Measurements from ENCODE around the gene MFAP1.
A peak's percentile ranks its signal among the peaks of the same experiment; 100 is the strongest.
"Not testable (repeated sequence)": the region's sequence is repeated elsewhere in the genome, so short reads cannot be mapped to it uniquely, and the experiment has no call there.

Gene MFAP1, protein sequence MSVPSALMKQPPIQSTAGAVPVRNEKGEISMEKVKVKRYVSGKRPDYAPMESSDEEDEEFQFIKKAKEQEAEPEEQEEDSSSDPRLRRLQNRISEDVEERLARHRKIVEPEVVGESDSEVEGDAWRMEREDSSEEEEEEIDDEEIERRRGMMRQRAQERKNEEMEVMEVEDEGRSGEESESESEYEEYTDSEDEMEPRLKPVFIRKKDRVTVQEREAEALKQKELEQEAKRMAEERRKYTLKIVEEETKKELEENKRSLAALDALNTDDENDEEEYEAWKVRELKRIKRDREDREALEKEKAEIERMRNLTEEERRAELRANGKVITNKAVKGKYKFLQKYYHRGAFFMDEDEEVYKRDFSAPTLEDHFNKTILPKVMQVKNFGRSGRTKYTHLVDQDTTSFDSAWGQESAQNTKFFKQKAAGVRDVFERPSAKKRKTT

DNA sequence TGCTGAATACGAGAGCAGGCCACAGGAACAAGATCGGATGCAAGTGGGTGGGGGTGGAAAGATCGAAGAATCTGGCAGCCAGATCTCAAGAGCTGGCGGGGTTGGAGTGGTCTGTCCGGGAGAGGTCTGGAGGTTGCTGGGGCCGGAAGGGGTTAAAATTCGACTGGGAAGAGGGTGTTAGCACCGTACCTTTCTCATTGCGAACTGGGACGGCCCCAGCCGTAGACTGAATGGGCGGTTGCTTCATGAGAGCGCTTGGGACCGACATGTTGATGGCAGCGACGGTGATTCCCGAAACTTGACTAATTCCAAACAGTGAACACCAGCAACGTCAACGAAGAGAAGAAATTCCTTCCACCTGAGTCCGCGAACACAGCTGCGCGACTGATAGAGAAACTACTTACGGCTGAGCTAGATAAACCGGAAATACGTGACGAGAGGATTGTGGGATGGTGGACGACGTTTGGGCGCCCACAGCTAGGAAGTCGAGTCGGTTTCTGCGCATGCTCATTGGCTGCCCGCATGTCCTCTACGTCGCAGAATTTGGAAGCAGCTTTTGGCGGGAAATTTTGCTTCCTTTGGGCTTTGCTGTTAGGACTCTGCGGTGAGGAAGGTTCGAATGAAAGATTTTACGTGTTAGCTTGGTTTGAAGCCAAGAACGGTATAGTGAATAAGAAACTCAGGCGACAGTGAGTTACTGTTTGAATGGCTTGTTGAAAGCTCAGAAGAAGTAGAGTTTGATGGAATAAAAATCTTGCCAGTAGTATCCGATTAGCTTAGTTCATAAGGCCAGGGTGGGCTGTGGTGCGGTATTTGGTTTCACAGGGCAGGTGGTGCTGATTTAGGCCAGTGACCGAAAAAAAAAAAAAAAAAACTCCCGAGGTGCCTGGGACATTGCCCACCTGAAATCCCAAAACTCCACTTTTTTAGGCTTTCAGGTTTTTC, at the start of gene MFAP1:
TSS of gene MFAP1 (minus strand) at position 389 of the 945 bp plus-strand sequence. CDS start at position 268, 121 bp downstream.
- peak; percentile 80 for DNase-seq (ENCODE audit: low read depth)

DNA sequence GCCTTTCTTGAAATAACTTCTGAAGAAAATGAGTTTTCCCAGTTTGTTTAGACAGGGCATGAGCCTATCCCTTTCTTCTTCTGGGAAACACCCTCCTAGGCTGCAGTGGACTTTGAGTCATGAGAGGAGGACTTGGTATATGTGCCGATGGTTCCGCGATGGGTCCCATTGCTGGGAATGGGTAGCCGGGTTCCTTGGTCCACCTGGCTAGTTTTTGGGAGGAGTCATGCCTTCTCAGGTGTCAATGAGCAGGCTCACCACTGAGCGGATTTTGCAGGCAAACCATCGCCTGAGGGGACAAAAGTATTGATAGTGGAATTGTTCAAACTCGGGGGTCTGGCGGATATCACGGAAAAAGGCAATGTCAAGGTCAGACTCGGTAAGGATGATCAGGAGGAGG, 49.2 kb upstream of the MFAP1 start:
- DNase-seq (ENCODE audit: low read depth) = no peak

DNA sequence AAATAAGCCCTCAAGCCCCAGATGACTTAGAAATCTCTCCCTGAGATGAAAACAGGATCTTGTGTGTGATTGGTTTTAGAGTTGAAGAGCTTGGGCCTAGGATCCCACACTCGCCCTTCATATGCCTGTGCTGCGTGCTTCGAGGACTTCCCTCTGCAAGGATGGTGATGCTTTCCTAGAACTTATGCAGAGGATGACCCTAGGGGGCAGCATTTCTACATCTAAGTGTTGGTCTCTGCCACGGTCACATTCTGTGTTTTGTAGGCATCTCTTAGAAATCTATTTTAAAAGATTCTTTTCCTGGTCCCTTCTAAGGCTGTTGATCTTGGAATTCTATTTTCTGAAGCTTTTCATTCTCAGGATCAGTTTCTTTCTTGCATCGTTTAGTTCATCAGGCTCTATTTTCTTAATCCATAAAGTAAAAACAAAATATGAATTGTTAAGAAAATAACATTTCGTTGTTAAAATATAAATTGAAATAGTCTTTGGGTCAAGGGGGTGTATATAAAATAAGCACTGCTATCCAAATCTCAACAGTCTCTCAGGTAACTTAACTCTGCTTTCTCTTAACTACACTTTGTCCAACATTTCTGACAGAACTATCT, 48.0 kb upstream of the MFAP1 start:
- no peak for DNase-seq (ENCODE audit: low read depth)

DNA sequence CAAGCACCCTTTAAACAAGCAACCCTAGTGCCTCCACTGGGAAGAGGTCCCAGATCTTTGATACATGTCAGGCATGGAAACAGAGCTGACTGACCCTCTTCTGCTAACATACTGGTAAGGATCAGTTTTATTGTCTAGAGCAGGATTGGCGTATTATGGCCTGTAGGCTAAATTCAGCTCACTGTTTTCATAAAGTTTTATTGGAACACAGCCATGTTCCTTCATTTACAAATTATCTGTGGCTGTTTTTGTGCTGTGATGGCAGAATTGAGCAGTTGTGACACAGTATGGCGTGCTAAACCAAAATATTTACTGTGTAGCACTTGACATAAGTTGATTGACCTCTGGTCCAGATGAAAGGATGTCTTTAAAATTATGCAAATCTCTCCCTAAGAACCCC, 47.3 kb upstream of the MFAP1 start:
- no peak for DNase-seq (ENCODE audit: low read depth)

DNA sequence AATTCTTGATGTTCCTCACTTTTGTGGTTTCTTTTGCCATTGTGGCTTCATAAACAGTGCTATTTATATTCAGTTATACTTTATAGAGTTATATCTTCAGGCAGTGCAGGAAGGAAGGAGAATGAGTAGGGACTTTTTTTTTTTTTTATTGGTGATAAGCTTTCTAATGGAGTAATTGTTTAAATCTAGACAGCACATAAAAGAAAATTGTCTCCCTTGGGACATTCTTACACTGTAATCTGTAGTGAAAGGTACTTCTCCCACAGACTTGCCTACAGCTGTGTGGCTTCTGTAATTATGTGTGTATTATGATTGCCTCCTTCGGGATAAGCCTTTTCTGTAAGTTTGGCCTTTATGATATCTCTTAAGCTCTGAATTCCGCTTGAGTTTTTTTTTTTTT, 43.9 kb upstream of the MFAP1 start:
- no peak for DNase-seq (ENCODE audit: low read depth)

DNA sequence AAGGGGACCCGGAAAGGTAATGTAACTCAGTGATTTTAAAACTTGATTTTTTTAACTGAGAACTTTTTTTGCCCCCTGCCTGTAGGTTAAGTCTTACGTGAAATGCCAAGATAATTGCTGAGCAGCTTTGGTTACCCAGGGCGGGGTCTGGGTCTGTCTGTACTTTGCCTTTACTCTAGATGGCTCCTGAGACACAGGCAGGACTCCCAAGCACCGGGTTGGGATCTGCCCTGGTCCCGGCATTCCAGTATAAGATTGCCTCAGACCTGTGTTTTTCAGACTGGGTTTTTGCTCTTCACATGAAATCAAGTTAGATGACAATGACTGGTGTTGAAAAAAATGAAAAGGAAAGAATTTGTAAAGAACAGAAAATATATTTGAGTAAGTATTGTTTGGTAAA, 42.6 kb upstream of the MFAP1 start:
- no peak for DNase-seq (ENCODE audit: low read depth)

DNA sequence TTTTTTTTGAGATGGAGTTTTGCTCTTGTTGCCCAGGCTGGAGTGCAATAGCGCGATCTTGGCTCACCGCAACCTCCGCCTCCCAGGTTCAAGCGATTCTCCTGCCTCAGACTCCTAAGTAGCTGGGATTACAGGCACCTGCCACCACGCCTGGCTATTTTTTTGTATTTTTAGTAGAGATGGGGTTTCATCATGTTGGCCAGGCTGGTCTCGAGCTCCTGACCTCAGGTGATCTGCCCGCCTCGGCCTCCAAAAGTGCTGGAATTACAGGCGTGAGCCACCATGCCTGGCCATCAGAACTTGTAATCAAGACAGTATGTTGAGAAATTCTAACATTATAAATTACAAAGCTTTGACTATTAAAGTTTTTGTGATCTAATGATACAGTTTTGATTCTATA, 42.1 kb upstream of the MFAP1 start:
- DNase-seq (ENCODE audit: low read depth) = not testable (repeated sequence)

DNA sequence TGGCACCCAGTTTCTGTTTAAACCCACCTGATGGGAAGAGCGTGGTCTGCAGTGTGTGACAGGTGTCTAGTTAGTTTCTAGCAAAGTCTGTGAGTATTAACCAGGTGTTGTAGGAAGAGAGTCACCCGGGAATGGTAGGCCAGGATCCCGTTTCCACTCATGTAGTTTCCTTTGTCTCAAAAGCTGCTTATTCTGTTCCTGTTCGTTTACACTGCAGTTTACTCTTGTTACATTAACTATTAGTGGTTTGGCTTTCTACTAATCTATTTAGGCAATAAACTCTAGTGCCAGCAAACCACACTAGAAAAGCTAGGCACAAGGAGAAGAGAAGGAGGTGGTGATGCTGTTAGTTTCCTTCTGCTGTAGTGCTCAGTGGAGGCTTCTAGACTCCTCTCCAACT, 35.1 kb upstream of the MFAP1 start:
- no peak for DNase-seq (ENCODE audit: low read depth)

DNA sequence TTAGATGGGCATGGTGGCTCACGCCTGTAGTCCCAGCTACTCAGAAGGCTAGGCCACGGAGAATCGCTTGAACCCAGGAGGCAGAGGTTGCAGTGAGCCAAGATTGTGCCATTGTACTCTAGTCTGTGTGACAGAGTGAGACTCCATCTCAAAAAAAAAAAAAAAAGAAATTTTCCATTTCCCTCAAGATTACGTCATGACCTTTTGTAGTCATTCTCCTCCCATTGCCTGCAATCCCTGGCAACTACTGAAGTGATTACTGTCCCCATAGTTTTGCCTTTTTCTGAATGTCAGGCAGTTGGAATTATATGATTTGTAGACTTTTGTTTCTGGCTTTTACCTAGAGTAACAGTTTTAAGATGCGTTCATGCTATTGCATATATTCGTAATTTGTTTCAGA, 30.3 kb upstream of the MFAP1 start:
- no peak for DNase-seq (ENCODE audit: low read depth)

DNA sequence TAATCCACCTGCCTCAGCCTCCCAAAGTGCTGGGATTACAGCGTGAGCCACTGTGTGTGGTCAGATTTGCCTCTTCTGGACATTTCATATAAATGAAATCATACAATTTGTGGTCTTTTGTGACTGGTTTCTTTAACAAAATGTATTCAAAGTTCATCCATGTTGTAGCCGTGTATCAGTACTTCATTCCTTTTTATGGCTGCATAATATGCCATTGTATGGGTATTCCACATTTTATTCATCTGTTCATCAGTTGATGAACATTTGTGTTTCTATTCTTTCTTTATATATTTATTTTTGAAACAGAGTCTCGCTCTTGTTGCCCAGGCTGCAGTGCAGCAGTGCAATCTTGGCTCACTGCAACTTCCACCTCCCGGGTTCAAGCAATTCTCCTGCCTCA, 28.1 kb upstream of the MFAP1 start:
- no peak for DNase-seq (ENCODE audit: low read depth)

DNA sequence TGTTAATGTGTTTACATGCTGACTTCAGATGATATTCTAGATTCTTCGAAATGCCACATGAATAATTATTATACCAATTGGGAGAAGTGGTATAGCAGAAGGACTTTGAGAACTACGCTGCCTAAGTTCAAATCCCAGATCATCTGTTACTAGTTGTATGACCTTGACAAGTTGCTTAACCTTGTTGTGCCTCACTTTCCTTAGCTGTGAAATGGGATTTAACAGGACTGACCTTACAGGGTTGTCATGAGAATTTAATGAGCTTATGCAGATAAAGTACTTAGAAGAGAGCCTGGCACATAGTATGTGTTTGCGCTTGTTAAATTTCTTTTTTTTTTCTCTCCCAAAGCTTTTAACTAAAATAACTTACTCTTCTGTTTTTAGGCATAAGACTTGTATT, 26.8 kb upstream of the MFAP1 start:
- DNase-seq (ENCODE audit: low read depth) = no peak

DNA sequence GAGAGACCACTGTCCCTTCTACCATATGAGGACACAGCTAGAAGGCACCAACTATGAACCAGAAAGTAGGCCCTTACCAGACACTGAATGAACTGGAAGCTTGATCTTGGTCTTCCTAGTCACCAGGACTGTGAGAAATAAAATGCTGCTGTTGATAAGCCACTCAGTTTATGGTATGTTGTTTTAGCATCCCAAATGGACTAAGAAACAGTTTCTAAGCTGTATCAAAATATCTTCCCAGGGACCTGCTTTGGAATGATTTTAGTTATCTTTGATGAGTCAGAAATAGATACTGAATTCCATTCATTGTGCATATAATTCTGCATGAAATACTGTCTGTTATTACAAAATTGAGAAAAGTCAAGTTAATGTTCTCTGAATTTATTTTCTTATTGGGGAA, 20.9 kb upstream of the MFAP1 start:
- DNase-seq (ENCODE audit: low read depth) = no peak

DNA sequence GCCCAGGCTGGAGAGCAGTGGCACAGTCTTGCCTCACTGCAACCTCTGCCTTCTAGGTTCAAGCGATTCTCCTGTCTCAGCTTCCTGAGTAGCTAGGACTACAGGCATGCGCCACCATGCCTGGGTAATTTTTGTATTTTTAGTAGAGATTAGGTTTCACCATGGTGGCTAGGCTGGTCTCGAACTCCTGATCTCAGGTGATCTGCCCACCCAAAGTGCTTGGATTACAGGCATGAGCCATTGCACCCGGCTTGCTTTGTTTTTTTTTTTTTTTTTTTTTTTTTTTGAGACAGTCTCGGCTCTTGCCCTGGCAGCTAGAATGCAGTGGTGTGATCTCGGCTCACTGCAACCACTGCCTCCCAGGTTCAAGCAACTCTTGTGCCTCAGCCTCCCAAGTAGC, 8.0 kb upstream of the MFAP1 start:
- DNase-seq (ENCODE audit: low read depth) = not testable (repeated sequence)

DNA sequence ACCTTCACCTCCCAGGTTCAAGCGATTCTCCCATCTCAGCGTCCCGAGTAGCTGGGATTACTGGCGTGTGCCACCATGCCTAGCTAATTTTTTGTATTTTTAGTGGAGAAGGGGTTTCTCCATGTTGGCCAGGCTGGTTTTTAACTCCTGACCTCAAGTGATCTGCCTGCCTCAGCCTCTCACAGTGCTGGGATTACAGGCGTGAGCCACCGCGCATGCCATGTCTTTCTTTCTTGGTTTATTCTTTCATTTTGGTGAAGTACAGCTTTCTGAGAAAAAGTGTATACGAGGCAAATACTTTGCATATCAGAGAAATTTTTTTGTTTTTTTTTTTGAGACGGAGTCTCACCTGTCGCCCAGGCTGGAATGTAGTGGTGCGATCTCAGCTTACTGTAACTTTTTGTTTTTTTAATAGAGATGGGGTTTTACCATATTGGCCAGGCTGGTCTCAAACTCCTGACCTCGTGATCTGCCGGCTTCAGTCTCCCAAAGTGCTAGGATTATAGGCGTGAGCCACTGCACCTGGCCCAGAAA, 7.1 kb upstream of the MFAP1 start:
- DNase-seq (ENCODE audit: low read depth) = not testable (repeated sequence)

DNA sequence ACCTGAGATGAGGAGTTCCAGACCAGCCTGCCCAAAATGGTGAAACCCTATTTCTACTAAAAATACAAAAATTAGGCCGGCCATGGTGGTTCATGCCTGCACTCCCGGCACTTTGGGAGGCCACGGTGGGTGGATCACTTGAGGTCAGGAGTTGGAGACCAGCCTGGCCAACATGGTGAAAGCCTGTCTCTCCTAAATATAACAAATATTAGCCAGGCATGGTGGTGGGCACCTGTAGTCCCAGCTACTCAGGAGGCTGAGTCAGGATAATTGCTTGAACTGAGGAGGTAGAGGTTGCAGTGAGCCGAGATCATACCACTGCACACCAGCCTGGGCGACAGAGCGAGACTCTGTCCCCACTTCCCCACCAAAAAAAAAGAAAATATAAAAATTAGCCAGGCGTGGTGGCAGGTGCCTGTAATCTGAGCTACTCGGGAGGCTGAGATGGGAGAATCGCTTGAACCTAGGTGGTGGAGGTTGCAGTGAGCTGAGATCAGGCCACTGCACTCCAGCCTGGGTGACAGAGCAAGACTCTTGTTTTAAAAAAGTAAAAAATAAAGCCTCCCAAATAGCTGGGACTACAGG, 6.3 kb upstream of the MFAP1 start:
- DNase-seq (ENCODE audit: low read depth) = not testable (repeated sequence)

DNA sequence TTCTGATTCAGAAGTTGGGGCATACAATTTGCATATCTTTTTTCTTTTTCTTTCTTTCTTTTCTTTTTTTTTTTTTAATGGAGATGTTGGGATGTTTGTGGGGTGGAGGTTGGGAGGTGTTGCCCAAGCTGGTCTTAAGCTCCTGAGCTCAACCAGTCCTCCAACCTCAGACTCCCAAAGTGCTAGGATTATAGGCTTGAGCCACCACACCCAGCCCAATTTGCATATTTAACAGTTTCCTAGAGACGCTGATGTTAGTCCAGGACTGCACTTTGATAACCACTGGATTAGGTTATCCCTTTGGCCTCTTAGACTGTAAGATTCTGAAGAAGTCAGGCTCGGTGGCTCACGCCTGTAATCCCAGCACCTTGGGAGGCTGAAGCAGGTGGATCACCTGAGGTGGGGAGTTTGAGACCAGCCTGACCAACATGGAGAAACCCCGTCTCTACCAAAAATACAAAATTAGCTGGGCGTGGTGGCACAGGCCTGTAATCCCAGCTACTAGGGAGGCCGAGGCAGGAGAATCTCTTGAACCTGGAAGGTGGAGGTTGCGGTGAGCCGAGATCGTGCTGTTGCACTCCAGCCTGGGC, 5.6 kb upstream of the MFAP1 start:
- not testable (repeated sequence) for DNase-seq (ENCODE audit: low read depth)

DNA sequence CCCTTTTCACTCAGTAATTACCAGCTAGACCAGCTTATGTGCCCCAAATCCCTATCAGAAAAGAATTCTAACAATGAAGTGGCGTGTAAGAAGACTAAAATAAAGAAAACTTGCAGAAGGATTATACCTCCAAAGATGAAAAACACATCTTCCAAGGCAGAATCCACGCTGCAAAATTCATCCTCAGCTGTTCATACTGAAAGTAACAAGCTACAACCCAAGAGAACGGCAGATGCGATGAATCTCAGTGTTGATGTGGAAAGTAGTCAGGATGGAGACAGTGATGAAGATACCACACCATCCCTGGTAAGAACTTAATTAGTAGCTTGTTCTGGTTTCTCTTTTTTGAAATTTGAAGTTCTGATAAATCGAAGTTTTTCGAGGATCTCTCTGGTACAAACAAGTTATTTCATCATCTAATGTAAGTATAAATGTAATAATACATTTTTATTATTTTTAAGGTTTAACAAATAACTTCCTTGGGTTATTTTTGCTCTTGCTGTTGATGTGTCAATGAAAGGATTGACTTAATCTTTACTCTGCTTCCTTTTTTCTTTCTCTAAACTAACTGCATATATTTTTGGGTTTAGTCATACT, 3.7 kb upstream of the MFAP1 start:
- no peak for DNase-seq (ENCODE audit: low read depth)

DNA sequence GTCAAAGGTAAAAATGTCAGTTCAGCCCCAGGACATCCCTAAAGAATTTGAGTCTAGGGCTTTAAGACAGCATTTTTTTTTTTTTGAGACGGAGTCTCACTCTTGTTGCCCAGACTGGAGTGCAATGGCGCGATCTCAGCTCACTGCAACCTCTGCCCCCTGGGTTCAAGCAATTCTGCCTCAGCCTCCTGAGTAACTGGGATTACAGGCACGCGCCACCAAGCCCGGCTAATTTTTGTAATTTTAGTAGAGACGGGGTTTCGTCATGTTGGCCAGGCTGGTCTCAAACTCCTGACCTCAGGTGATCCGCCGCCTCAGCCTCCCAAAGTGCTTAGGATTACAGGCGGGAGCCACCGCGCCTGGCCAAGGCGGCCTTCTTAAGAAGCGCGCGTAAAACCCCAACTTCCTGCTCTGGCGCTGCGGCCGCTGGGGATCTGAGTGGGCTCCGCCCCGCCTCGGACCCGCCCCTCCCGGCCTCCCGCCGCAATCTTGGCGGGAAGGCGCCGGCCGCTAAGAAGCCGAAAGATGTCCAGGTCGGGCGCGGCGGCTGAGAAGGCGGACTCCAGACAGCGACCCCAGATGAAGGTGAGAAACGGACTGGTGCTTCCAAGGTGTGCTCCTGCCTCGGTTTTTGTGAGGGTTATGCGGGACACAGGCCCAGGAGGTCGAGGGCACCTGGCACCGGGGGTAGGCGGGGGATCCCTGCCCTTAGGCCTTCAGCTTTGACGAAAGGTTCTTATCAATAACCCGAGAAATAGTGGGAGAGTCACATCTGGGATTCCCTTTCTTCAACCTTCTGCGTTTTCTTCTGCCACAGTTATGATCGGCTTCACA, 2.2 kb upstream of the MFAP1 start, which contains the start of gene WDR76:
TSS of gene WDR76 (plus strand) at position 495 of the 834 bp plus-strand sequence. CDS start at position 526, 31 bp downstream.
- peak; percentile 36 for DNase-seq (ENCODE audit: low read depth)

DNA sequence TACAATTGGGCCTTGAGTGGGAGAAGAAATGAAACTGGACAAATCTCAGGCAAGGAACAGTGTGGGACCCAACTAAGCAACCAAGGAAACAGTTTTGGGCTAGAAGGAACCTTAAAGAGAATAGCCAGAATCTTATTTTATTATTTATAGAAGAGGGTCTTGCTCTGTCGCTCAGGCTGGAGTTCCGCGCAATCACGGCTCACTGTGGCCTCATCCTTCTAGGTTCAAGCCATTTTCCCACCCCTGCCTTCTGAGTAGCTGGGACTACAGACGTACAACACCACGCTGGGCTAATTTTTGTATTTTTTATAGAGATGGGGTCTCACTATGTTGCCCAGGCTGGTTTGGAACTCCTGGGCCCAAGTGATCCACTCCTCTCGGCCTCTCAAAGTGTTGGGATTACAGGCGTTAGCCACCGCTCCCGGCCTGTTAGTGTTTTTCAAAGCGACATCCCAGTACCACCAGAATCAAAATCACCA, 1.6 kb upstream of the MFAP1 start:
- DNase-seq (ENCODE audit: low read depth) = no peak

DNA sequence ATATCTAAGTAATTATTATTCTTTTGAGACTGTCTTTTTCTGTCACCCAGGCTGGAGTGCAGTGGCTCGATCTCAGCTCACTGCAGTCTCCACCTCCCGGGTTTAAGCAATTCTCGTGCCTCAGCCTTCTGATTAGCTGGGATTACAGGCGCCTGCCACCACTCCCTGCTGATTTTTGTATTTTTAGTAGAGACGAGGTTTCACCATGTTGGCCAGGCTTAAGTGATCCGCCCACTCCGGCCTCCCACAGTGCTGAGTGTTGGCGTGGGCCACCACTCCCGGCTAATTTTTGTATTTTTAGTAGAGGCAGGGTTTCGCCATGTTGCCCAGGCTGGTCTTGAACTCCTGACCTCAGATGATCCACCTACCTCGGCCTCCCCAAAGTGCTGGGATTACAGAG, 815 bp upstream of the MFAP1 start:
- not testable (repeated sequence) for DNase-seq (ENCODE audit: low read depth)
